Parathyroid adenoma (tissue), 2 donors: Measurements from ENCODE around the gene PGPEP1.

Experiments used
- H2AFZ ChIP-seq: fragments of 300-600 bp; sonication (generic); one replicate; pipeline ENCODE4 v1.7.0; 2017; ENCODE audit warnings: antibody characterized with exemption, mild to moderate bottlenecking
- H3K27ac ChIP-seq: fragments of 300-600 bp; sonication (generic); one replicate; pipeline ENCODE4 v1.7.0; 2017
- H3K27me3 ChIP-seq: fragments of 300-600 bp; sonication (generic); one replicate; pipeline ENCODE4 v1.7.0; 2017; ENCODE audit warnings: low read length; ENCODE audit not compliant: control insufficient read depth, insufficient read depth
- H3K36me3 ChIP-seq: fragments of 300-600 bp; sonication (generic); one replicate; pipeline ENCODE4 v1.7.0; 2017; ENCODE audit warnings: low read length; ENCODE audit not compliant: control insufficient read depth, insufficient read depth
- H3K4me1 ChIP-seq: fragments of 300-600 bp; sonication (generic); one replicate; pipeline ENCODE4 v1.7.0; 2017; ENCODE audit warnings: control low read depth
- H3K4me2 ChIP-seq: fragments of 300-600 bp; sonication (generic); one replicate; pipeline ENCODE4 v1.7.0; 2017; ENCODE audit warnings: low read length
- H3K4me3 ChIP-seq: fragments of 300-600 bp; sonication (generic); one replicate; pipeline ENCODE4 v1.7.0; 2017; ENCODE audit warnings: low read depth, low read length
- H3K79me2 ChIP-seq: fragments of 300-600 bp; sonication (generic); one replicate; pipeline ENCODE4 v1.7.0; 2017; ENCODE audit warnings: control low read depth
- H3K9ac ChIP-seq: fragments of 300-600 bp; sonication (generic); one replicate; pipeline ENCODE4 v1.7.0; 2017; ENCODE audit warnings: mild to moderate bottlenecking
- H3K9me3 ChIP-seq: fragments of 300-600 bp; sonication (generic); one replicate; pipeline ENCODE4 v1.7.0; 2017; ENCODE audit warnings: low read length; ENCODE audit not compliant: control insufficient read depth
- CTCF ChIP-seq: fragments of 300-600 bp; sonication (generic); IDR thresholded peaks from one replicate; pipeline ENCODE4 v1.7.0; 2017; ENCODE audit warnings: antibody characterized with exemption, mild to moderate bottlenecking
- donor health status: primary hyperparathyroidism.

The PGPEP1 gene

GRCh38 chr19:18304208-18304457, 36.3 kb upstream of the PGPEP1 start:
- peak overlapping the region; percentile 49 for H3K4me2 ChIP-seq
- H3K9me3 ChIP-seq = no peaks in the 10 kb centered on the region
- peaks cover 52% of the 10 kb centered on the region for H3K4me1 ChIP-seq
- TF ChIP-seq CTCF = no peak
- peak overlapping the region; percentile 39 for H3K4me3 ChIP-seq
- peak overlapping the region; percentile 98 for H3K27ac ChIP-seq
- no peaks in the 10 kb centered on the region for H3K27me3 ChIP-seq
- H3K36me3 ChIP-seq = no peaks in the 10 kb centered on the region
- no peaks in the 10 kb centered on the region for H3K79me2 ChIP-seq
- no peak overlapping the region for H3K9ac ChIP-seq
- peak overlapping the region; percentile 79 for H2AFZ ChIP-seq

- H3K4me1 ChIP-seq = peaks cover 52% of the 10 kb centered on the region
- TF ChIP-seq CTCF = no peak
Measured at GRCh38 chr19:18304458-18305310, 35.7 kb upstream of the PGPEP1 start.

GRCh38 chr19:18306209-18306887, 34.0 kb upstream of the PGPEP1 start:
- peak overlapping the region; percentile 98 for H3K27ac ChIP-seq
- H3K4me1 ChIP-seq = peaks cover 46% of the 10 kb centered on the region
- no peak for TF ChIP-seq CTCF

More at GRCh38 chr19:18304458-18305310, 35.7 kb upstream of the PGPEP1 start:
- Histone ChIP-seq H3K27me3 (no peaks in the 10 kb centered on the region), H3K4me2 (peak overlapping the region; percentile 49), H3K9ac (peak overlapping the region; percentile 30), H3K79me2 (no peaks in the 10 kb centered on the region), H2AFZ (peak overlapping the region; percentile 79), H3K27ac (peak overlapping the region; percentile 98), H3K36me3 (no peaks in the 10 kb centered on the region), H3K9me3 (no peaks in the 10 kb centered on the region), H3K4me3 (peak overlapping the region; percentile 39)

GRCh38 chr19:18306888-18307260, 33.5 kb upstream of the PGPEP1 start:
- Histone ChIP-seq H3K9me3 (no peaks in the 10 kb centered on the region), H3K79me2 (no peaks in the 10 kb centered on the region), H3K27me3 (no peaks in the 10 kb centered on the region), H3K4me2 (peak overlapping the region; percentile 73), H3K4me1 (peaks cover 42% of the 10 kb centered on the region), H3K36me3 (no peaks in the 10 kb centered on the region), H2AFZ (peak overlapping the region; percentile 1), H3K9ac (no peak overlapping the region), H3K4me3 (peak overlapping the region; percentile 32), H3K27ac (peak overlapping the region; percentile 98)
- no peak for TF ChIP-seq CTCF

More at GRCh38 chr19:18306209-18306887, 34.0 kb upstream of the PGPEP1 start:
- Histone ChIP-seq H3K9ac (no peak overlapping the region), H2AFZ (peak overlapping the region; percentile 30), H3K36me3 (no peaks in the 10 kb centered on the region), H3K4me3 (peak overlapping the region; percentile 32), H3K27me3 (no peaks in the 10 kb centered on the region), H3K9me3 (no peaks in the 10 kb centered on the region), H3K4me2 (peak overlapping the region; percentile 73), H3K79me2 (no peaks in the 10 kb centered on the region)
